SIG-M5 treated with dmso at 0.1 percent for 504 hours (cell line): Measurements from ENCODE around the gene HIVEP3.
"Not testable (repeated sequence)": the region's sequence is repeated elsewhere in the genome, so short reads cannot be mapped to it uniquely, and the experiment has no call there.

Experiments used
- DNase-seq: peaks from one replicate; lab custom pipeline; 2025; ENCODE audit not compliant: unreplicated experiment; lab: John Stamatoyannopoulos, UW

The HIVEP3 gene

GRCh38 chr1:41918450-41919043 lies at the start of gene HIVEP3:
Gene HIVEP3 (minus strand): TSS chr1:41918922.
- no peak for DNase-seq

GRCh38 chr1:41964400-41964799 lies 45.7 kb upstream of the HIVEP3 start:
- DNase-seq, result no peak

- no peak for DNase-seq
These were observed 44.9 kb upstream of the HIVEP3 start for GRCh38 chr1:41963636-41964035.

- no peak for DNase-seq
These were observed 39.4 kb upstream of the HIVEP3 start for GRCh38 chr1:41958015-41958673.

- DNase-seq, result no peak
These were observed 38.8 kb upstream of the HIVEP3 start for GRCh38 chr1:41957568-41957967.

GRCh38 chr1:41955461-41956159 lies 36.9 kb upstream of the HIVEP3 start:
- peak; percentile 16 for DNase-seq

- no peak for DNase-seq
These were observed 35.8 kb upstream of the HIVEP3 start for GRCh38 chr1:41954533-41954944.

- no peak for DNase-seq
These were observed 34.6 kb upstream of the HIVEP3 start for GRCh38 chr1:41953291-41953690.

GRCh38 chr1:41952208-41952607 lies 33.5 kb upstream of the HIVEP3 start:
- no peak for DNase-seq

GRCh38 chr1:41951492-41951891 lies 32.8 kb upstream of the HIVEP3 start:
- not testable (repeated sequence) for DNase-seq

- DNase-seq, result no peak
These were observed 32.1 kb upstream of the HIVEP3 start for GRCh38 chr1:41950820-41951219.

- not testable (repeated sequence) for DNase-seq
These were observed 27.2 kb upstream of the HIVEP3 start for GRCh38 chr1:41945946-41946345.

- no peak for DNase-seq
These were observed 25.0 kb upstream of the HIVEP3 start for GRCh38 chr1:41943717-41944116.

GRCh38 chr1:41942278-41942677 lies 23.6 kb upstream of the HIVEP3 start:
- DNase-seq, result no peak

- no peak for DNase-seq
These were observed 22.7 kb upstream of the HIVEP3 start for GRCh38 chr1:41941381-41941780.

- DNase-seq, result no peak
These were observed 20.5 kb upstream of the HIVEP3 start for GRCh38 chr1:41939194-41939593.

GRCh38 chr1:41936107-41936506 lies 17.4 kb upstream of the HIVEP3 start:
- DNase-seq, result no peak

- no peak for DNase-seq
These were observed 16.5 kb upstream of the HIVEP3 start for GRCh38 chr1:41935226-41935625.

- no peak for DNase-seq
These were observed 14.4 kb upstream of the HIVEP3 start for GRCh38 chr1:41933106-41933505.

- no peak for DNase-seq
These were observed 12.9 kb upstream of the HIVEP3 start for GRCh38 chr1:41931578-41931977.

GRCh38 chr1:41927118-41927517 lies 8.4 kb upstream of the HIVEP3 start:
- no peak for DNase-seq

- no peak for DNase-seq
These were observed 7.0 kb upstream of the HIVEP3 start for GRCh38 chr1:41925712-41926111.
